Head of caudate nucleus (tissue), 42 donors: ENCODE results near the gene MTCL1.

ENCODE experiments used
- DNase-seq, 42 donors: peaks; one replicate each; pipeline versions ENCODE4 v3.0.0 to v3.0.0-alpha.2; 2020 to 2021; ENCODE audit warnings: mixed read lengths in 7 of 42
- intact Hi-C: fragments of 100-400 bp; cut with DNase I; formaldehyde crosslinking; loops from one replicate; pipeline ENCODE4 v1.15.0; 2022

Gene MTCL1

GRCh38 chr18:8834881-8835280 lies 129.5 kb downstream of the MTCL1 start:
- DNase-seq: no peak
- intact Hi-C loops: no loop called here

- DNase-seq: no peak
- intact Hi-C loops: no loop called here
Observed at GRCh38 chr18:8835521-8835953, 130.2 kb downstream of the MTCL1 start.

GRCh38 chr18:8839281-8839680 lies 133.9 kb downstream of the MTCL1 start:
- intact Hi-C loops: no loop called here
- DNase-seq: peak in 3 of 42 donors; percentile 7 to 21 (median 19)

- DNase-seq: peak in 1 of 42 donors; percentile 27
Observed at GRCh38 chr18:8841781-8842485, 136.6 kb downstream of the MTCL1 start.

GRCh38 chr18:8842506-8842905 lies 137.2 kb downstream of the MTCL1 start:
- intact Hi-C loops: no loop called here
- no peak for DNase-seq

More at GRCh38 chr18:8841781-8842485, 136.6 kb downstream of the MTCL1 start:
- intact Hi-C loops: no loop called here

GRCh38 chr18:8843005-8843404 lies 137.6 kb downstream of the MTCL1 start:
- DNase-seq: no peak
- intact Hi-C loops: no loop called here

- intact Hi-C loops: no loop called here
- peak in 40 of 42 donors; percentile 8 to 81 (median 50) for DNase-seq
Observed at GRCh38 chr18:8844721-8845148, 139.4 kb downstream of the MTCL1 start.

GRCh38 chr18:8845506-8845905 lies 140.2 kb downstream of the MTCL1 start:
- peak in 1 of 42 donors; percentile 10 for DNase-seq
- intact Hi-C loops: no loop called here

GRCh38 chr18:8847066-8847755 lies 141.9 kb downstream of the MTCL1 start:
- intact Hi-C loops: no loop called here
- DNase-seq: no peak

GRCh38 chr18:8847900-8848299 lies 142.5 kb downstream of the MTCL1 start:
- intact Hi-C loops: no loop called here
- no peak for DNase-seq

- no peak for DNase-seq
- intact Hi-C loops: no loop called here
Observed at GRCh38 chr18:8848541-8848940, 143.2 kb downstream of the MTCL1 start.

GRCh38 chr18:8849696-8850095 lies 144.3 kb downstream of the MTCL1 start:
- intact Hi-C loops: no loop called here
- no peak for DNase-seq

GRCh38 chr18:8851659-8852058 lies 146.3 kb downstream of the MTCL1 start:
- intact Hi-C loops: no loop called here
- no peak for DNase-seq

- no peak for DNase-seq
- intact Hi-C loops: no loop called here
Observed at GRCh38 chr18:8854550-8854949, 149.2 kb downstream of the MTCL1 start.

- intact Hi-C loops: no loop called here
- no peak for DNase-seq
Observed at GRCh38 chr18:8854962-8855361, 149.6 kb downstream of the MTCL1 start.

- intact Hi-C loops: no loop called here
- DNase-seq: no peak
Observed at GRCh38 chr18:8856212-8856611, 150.9 kb downstream of the MTCL1 start.

- DNase-seq: no peak
- intact Hi-C loops: no loop called here
Observed at GRCh38 chr18:8856769-8857393, 151.5 kb downstream of the MTCL1 start.

GRCh38 chr18:8857806-8858205 lies 152.4 kb downstream of the MTCL1 start:
- no peak for DNase-seq
- intact Hi-C loops: no loop called here

- no peak for DNase-seq
- intact Hi-C loops: no loop called here
Observed at GRCh38 chr18:8858888-8859511, 153.6 kb downstream of the MTCL1 start.
